Breast epithelium (tissue), 3 donors: ENCODE results near the gene FCHSD2.

Experiments
- CTCF ChIP-seq, 3 donors: fragments of 450-650 bp; IDR thresholded peaks; one replicate each; pipeline ENCODE4 v1.5.1; 2016 to 2017; ENCODE audit warnings: antibody characterized with exemption in 3 of 3, mild to moderate bottlenecking in 3 of 3, moderate library complexity in 3 of 3
- POLR2A ChIP-seq: fragments of 450-650 bp; IDR thresholded peaks from one replicate; pipeline ENCODE4 v1.6.1; 2016; ENCODE audit warnings: antibody characterized with exemption, mild to moderate bottlenecking, moderate library complexity

- no peak for TF ChIP-seq CTCF (IDR thresholded peaks at IDR 0.05)
- TF ChIP-seq POLR2A = no peak
Observed at GRCh38 chr11:73024639-73025038, 117.5 kb downstream of the FCHSD2 start.
